Left kidney (tissue), 2 donors: ENCODE data around the gene KHNYN. TPM values are rescaled to one million over a fixed set of nuclear protein-coding genes. Genes with fewer than 3 reads are reported as not detected.

Experiments used
- DNase-seq: peaks from one replicate; pipeline ENCODE4 v3.0.0-alpha.2; 2013
- polyA plus RNA-seq: library from polyadenylated mRNA; unstranded; fragments of 120-200 nt; gene quantifications from one replicate; pipeline ENCODE4 v1.2.1, GENCODE V29; 2013; ENCODE audit not compliant: insufficient read length

The KHNYN gene
- polyA plus RNA-seq, 1 donor, result 50.5 TPM

DNA sequence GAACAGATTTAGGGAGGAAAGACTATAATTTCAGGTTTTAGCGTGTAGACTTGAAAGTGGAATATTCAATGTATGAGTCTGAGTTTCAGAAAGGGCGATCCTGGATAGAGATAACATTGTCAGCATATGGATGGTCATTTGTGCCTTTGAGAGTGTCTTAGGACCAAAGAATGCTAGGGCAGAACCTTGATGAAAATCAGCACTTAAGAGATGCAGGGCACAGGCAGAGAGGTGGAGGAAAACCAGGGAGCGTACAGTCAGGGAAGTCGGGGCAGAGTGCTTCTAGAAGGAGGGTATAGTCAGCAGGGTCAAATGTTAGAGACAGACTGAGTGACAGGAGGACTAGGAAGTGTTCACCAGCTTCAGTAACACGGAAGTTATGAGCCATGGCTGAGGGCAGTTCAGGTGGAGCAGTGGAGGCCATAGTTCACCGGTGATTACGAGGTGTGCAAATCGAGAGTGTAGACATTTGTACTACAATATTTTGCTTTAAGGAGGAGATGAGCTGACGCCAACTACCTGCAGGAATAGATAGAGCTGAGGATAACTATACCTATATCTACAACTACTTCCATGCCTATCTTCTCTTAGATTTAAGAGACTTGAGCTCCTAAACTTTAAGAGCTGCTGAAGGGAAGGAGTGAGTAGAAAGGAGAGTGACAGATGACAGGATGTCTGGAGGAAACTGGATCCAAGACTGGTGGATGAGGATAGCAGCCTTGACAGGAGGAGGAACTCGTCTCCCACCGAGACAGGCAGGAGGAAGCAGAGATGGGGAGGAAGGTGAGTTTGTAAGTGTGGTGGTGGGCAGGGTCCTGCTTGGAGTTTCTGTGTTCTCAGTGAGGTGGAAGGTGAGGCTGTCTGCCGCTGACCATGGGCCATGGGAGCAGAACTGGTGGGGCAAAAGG lies 6.8 kb upstream of the KHNYN start:
- no peak for DNase-seq

DNA sequence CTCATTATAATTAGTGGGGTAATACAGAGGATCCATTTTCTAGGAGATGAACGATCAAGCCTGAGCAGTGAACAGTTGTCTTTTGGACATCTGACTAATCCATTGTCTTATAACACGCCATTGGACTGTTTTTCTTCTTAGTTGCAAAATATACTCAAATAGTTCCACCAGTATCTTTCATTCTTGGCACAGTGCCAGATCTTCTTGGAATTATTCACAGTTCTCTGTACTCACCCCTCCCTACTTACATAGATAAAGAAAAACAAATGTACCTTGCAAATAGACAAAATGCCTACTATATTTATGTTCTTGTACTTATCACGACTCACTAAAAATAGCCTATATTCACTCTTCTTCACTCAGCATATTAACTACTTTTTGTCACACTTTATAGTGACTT lies 4.0 kb upstream of the KHNYN start:
- no peak for DNase-seq

DNA sequence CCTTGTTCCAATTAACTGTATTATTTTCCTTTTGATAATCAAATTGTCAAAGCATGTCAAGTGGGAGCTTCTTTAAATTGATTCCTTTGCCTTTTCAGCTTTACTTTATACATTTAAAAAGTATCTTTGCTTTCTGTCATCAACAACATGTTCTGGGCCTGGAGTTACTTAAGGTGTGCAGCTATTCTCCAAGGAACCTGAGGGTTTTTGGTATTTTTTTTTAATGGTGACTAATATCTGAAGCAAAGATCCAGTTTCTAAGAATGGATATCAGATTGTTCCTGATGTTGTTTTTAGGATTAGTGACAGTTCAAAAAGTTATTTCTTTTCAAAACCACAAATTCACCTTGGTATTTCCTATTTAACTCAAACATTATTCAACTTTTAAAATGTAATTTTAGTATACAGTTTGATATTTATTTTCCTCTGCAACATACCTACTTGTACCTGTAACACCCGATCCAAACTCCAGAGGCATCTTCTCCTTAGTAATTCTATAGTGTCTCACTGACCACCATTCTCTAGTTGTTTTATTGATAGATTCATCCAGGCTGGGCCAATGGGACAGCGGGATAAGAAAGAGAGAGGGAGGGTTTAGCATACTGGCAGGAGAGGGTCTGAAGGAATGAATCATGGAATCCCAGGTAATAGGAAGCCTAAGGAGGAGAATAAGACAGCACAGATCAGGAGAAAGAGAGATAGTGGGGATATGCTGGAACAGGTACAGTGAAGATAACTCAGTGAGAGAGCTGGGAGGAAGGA lies 3.4 kb upstream of the KHNYN start:
- DNase-seq, result no peak

DNA sequence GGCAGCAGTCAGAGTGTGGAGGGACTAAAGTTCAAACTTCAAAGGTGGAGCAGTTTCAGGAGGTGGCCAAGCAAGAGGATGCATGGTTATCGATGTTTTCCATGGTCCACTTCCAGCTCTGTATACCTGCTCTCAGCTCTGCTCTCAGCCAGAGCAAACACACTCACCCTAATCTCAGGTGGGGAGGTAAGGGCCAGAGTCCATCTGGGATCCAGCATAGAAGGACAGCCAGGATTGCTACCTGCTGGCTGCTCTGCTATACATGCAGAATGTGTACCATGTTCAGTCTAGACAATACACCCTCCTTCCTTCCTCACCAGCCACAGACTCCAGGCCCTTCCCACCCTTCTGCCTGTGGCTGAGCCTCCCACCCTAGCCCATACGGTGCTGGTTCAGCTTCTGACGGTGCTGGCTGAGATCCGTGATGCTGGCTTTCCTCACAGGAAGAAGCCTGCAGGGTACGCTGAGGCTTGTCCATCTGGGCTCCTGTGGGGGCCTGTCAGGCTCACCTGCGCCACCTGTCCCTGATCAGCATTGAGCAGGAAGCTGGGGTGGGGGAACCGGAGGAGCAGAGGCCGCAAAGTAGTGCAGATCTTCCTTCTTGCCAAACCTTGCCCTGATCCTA lies 2.7 kb upstream of the KHNYN start:
- no peak for DNase-seq

DNA sequence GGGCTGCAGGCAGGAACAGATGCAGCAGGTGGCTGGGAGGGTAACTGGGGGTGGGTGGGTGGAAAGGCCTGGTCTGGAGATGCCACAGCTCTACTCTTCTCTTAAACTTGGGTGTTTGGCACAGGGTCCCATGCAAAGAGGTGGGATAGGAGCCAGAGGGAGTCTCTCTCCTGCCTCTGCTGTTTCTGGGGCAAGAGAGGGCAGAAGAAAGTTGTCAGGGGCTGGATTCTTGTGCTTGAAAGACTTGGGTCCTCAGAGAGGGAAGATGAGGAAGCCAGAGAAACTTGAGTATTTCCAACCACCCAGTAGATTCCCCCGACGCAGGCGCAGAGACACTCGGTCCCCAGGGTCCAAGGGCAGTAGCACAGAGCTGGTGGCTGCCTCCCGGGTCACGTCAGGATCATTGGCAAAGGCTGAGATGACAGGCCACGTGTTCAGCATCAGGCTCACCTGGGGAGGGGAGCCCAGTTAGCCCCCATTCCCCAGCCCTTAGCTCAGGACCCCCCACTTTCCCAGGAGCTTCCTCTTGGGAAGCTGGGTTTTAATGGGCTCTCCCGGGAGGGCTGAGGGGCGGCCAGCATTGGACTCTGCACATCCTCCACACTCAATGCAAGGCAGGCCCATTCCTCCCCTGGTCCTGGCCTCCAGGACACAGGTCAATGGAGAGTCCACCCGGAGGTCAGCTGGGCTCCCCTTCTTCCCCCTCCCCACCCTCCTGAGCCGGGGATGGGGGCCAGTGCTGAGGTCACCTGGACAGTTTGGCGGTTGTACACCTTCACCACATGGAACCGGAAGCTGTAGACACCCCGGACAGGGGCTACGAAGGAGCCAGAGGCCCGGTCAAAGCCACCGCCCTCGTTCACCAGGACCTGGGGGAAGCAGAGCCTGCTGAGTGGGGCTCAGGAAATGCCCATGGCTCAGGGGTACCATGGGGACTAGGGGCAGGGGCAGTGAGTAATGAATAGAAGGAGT lies 1.9 kb upstream of the KHNYN start:
- DNase-seq, result no peak

DNA sequence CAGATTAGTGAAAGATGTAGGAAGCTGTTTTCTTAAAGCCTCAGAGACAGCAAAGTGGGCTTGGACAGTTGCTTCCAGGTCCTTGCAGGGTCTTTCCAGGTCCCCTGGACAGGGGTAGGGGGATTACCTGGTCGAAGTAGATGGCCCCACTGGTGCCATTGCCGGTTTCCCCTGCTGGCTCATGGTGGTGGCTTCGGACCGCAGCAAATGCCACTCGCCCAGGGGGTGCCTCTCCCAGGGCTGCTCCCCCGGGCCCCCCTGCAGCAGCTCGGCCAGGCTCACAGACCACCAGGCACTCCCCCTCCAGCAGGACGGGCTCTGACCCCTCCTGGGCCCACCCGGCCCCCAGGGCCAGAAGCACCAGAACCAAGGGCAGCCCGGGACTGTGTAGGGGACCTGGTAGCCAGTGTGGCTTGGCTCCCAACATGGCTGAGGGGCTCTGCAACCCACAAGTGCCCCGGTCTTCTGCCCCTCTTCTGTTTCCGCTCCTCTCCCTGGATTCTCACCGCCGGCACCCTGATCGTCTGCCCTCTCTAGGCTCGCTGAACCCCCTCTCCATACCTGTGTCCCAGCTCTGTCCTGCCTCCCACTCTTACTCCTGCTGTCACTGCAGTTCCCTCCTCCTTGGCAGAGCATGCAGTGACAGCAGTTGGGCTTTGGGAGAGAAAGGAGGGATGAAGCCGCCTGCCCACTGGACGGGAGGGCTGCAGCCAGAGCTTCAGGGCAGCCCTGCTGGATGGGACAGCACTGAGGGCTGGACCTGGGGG lies 943 bp upstream of the KHNYN start:
- DNase-seq, result no peak

DNA sequence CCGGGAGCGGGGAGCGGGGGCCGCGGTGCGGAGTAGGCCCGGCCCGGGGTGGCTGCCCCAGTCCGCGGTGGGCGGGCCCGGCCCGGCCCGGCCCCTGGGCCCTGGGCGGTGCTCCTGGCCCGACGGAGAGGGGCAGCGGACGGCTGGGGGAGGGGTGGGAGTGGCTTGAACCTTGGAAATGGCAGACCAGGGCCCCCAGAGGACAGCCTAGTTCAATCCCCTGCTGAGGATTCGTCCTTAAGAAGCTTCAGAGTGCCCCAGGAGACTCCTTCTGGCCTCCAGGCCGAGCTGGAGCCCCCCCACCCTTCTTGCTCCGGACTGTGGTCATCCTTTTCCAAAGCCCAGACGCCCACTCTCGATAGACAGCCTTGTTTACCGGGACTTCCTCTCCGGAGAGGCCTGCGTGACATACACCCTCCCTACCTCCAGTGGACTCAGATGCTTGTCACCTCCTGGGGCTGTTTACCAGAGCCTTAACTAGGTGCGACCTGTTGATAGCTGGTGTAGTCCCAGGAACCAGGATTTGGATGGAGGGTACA lies 458 bp downstream of the KHNYN start:
- peak; percentile 69 for DNase-seq

DNA sequence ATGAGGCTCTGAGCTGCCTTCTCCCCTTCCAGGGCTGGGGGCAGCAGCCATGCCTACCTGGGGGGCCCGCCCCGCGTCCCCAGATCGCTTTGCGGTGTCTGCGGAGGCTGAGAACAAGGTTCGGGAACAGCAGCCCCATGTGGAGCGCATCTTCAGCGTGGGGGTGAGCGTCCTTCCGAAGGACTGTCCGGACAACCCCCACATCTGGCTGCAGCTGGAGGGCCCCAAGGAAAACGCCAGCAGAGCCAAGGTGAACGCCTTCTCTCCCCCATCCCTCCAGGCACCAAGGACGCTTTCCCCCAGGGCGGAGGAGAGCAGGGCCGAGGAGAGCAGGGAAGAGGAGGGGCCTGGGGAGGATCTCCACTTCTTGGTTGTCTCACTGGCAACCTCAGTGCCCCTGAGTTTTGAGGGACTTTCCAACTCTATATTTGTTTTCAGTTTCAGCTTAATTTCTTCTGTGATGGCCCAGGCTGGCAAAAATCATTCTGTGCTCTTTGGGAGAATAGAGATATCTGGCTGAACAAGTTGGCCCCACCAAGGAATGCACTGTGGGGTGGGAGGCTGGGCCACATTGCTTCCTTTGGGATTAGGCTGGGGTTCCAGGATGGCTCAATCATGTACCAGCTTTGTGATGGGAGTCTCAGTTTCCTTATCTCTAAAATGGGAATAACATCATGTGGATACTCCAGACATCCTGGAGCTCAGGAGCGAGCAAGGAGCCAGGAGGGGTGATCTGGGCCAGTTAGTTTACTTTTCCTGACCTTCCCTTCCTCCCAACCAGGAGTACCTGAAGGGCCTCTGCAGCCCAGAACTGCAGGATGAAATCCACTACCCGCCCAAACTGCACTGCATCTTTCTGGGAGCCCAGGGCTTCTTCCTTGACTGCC lies 1.2 kb downstream of the KHNYN start:
- no peak for DNase-seq

DNA sequence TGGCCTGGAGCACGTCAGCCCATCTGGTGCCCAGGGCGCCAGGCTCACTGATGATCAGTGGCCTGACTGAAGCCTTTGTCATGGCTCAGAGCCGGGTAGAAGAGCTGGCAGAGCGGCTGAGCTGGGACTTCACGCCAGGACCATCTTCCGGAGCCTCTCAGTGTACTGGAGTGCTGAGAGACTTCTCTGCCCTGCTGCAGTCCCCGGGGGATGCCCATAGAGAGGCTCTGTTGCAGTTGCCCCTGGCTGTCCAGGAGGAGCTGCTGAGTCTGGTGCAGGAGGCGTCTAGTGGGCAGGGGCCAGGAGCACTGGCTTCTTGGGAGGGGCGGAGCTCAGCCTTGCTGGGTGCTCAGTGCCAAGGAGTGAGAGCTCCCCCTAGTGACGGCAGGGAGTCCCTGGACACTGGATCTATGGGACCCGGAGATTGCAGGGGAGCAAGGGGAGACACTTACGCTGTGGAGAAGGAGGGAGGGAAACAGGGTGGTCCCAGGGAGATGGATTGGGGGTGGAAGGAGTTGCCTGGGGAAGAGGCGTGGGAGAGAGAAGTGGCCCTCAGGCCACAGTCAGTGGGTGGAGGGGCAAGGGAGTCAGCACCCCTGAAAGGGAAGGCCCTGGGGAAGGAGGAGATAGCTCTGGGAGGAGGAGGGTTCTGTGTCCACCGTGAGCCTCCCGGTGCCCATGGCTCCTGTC lies 2.0 kb downstream of the KHNYN start:
- peak; percentile 81 for DNase-seq

DNA sequence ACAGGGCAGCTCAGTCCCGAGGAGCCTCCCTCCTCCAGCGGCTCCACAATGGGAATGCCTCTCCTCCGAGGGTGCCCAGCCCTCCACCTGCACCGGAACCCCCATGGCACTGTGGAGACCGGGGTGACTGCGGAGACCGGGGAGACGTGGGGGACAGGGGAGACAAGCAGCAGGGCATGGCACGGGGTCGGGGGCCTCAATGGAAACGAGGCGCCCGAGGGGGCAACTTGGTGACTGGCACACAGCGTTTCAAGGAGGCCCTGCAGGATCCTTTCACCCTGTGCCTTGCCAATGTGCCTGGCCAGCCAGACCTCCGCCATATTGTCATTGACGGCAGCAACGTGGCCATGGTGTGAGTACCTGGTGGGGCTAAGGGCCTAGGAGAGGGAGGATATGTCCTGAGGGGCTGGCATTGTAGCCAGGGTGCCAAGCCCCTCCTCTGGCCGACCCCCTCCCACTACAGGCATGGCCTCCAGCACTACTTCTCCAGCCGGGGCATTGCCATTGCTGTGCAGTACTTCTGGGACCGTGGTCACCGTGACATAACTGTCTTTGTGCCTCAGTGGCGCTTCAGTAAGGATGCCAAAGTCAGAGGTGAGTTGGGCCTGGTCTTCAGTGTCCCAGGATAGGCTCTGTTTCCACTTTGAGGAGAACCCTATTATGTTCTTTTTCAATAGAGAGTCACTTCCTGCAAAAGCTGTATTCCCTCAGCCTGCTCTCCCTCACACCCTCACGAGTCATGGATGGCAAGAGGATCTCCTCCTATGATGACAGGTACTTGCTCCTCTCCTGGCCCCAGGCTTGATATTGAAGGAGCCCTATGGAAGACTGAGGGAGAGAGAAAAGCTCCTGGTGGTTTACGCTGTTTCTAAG lies 2.7 kb downstream of the KHNYN start:
- DNase-seq, result no peak

DNA sequence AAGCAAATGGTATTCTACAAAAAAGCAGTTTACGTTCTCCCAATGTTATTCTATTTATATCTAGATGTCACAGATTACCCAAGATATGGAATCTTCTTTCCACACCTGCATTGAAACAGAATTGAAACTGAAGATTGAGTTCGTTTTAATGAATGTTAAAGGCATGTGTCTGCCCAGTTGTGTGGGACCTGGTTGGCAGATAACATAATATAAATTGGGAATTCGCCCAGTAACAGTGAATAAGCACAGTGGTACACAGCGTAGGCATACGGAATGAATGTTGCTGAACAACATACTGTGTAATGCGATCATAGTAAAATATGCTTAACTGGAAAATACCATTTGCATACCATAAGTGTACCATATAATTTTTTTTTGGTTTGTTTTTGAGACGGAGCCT lies 4.3 kb downstream of the KHNYN start:
- DNase-seq, result no peak

DNA sequence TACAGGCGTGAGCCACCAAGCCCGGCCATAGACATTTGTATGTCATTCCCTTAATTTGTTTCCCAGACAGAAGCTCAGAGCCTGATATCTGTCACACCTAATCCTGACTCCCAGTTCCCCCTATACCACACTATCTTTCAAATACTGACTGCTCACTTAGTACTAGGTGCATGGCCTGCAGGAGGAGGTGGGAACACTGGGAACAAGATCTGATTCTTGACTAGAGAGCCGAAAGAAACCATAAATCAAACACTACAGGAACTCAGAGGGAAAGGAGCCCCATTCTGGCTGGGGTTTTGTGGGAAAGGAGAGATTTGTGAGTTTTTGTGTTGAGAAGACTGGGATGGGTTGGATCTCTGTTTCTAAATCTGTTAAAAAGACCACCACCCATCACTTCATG lies 4.9 kb downstream of the KHNYN start:
- DNase-seq, result no peak

DNA sequence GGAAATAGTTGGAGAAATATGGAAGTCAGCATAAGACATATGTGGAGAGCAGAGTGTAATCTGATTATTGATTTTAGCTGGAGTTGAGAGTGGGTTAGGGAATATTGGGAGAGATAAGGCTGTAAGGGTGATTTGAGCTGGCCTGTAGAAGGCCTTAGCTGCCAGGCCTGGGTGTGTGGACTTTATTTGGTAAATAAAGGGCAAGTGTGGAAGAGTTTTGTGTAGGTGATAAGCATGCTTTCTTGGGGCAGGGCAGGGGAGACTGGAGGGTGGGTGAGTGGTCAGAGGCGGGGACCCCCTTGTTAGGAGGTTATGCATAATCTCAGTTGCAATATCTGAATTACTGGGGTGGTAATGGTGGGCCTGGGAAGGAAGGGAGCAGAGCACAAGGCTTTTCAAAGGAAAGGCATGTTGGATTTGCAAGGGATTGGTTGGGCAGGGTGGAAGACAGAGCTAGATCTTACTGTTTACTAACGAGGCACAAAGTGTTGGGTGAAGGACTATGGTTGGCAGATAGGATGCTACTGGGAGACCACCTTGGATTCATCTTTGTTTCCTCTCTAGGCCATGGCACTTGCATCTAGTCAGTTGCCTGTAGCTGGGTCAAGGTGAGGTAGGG lies 5.5 kb downstream of the KHNYN start:
- no peak for DNase-seq

DNA sequence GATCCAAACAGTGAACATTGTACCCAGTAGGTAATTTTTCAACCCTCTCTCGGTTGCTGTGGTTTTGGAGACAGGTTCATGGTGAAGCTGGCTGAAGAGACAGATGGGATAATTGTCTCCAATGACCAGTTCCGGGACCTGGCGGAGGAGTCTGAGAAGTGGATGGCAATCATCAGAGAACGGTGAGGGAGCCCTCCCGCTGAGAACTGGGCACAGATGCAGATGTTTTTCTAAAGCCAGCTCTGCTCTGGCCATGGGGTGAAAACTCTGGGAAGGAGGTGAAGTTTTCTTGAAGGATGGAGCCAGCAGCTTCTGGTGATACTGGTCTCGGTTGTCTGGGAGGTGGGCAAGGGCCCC lies 6.2 kb downstream of the KHNYN start:
- DNase-seq, result no peak

DNA sequence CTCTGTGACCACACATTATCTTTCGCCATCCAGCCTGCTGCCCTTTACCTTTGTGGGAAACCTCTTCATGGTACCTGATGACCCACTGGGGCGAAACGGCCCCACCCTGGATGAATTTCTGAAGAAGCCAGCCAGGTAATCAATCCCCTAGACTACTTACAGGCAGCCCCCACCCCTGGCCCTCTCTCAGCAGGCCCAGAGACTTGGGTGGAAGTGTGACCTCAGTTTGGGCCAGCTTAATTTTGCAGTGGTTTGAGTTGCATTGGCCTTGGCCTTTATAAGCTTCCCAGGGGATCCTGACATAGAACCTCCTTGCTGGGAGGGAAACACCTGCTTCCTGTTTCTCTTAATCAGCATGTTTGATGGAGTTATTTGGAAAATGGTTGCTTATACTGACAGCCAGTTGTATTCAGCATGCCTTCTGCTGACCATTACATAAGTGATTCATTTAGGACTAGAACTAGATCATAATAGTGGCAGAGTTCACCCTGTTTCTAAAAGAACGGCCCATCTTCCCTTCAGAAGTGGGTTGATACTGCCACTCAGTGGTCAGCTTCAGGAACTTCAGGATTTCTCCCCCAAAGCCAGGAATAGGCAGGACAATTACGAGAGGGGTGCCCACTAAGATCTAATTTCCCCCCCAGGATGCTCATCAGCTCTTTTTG lies 6.7 kb downstream of the KHNYN start:
- DNase-seq, result peak; percentile 70

DNA sequence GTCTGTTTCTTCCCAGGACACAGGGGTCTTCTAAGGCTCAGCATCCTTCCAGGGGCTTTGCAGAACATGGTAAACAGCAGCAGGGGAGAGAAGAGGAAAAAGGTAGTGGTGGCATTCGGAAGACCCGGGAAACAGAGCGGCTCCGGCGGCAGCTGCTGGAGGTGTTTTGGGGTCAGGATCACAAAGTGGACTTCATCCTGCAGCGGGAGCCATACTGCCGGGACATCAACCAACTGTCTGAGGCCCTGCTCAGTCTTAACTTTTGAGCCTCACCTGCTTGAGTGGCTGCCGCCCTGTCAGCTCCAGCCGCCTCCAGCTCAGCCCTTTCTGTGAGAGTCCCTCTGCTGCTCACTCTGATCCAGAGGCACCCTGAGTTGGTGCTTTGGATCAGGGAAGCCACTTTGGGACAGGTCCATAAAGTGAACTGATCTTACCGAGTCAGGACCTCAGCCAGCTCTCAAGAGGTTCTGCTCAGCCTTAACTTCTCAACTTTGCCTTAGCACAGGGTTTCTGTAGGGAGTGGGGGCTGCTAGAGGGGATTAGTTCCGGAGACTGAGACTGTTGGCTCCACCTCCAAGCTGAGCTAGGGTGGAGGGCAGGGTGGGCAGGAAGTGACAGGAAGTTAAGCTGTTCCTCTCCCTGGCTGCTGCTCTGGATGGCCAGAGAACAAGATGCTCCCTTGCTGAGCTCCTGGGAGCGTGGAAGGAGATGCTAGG lies 7.4 kb downstream of the KHNYN start:
- DNase-seq, result no peak
